ENCODE measurements around the gene CYP17A1.
"Not testable (repeated sequence)": the region's sequence is repeated elsewhere in the genome, so short reads cannot be mapped to it uniquely, and the experiment has no call there.

Gene CYP17A1
- 0 reads per million in 2 experiments for total RNA-seq

- no peak for DNase-seq (ENCODE audit: low read depth)
Measured at GRCh38 chr10:102837230-102837721, at the start of gene CYP17A1. TSS of gene CYP17A1 (minus strand) at chr10:102837413. CDS start at chr10:102837361, 52 bp downstream.

GRCh38 chr10:102880256-102880655, 43.0 kb upstream of the CYP17A1 start:
- DNase-seq (ENCODE audit: low read depth): no peak

GRCh38 chr10:102878629-102879028, 41.4 kb upstream of the CYP17A1 start:
- DNase-seq (ENCODE audit: low read depth): no peak

GRCh38 chr10:102876747-102877153, 39.5 kb upstream of the CYP17A1 start:
- no peak for DNase-seq (ENCODE audit: low read depth)

GRCh38 chr10:102872163-102872562, 35.0 kb upstream of the CYP17A1 start:
- no peak for DNase-seq (ENCODE audit: low read depth)

- no peak for DNase-seq (ENCODE audit: low read depth)
Measured at GRCh38 chr10:102870221-102870620, 33.0 kb upstream of the CYP17A1 start.

- DNase-seq (ENCODE audit: low read depth): no peak
Measured at GRCh38 chr10:102869258-102870198, 32.3 kb upstream of the CYP17A1 start, which contains the start of gene AS3MT. TSS of gene AS3MT (plus strand) at chr10:102869470. CDS start at chr10:102869593, 123 bp downstream.

- DNase-seq (ENCODE audit: low read depth): no peak
Measured at GRCh38 chr10:102868911-102869257, 31.7 kb upstream of the CYP17A1 start.

- DNase-seq (ENCODE audit: low read depth): no peak
Measured at GRCh38 chr10:102865620-102866019, 28.4 kb upstream of the CYP17A1 start.

GRCh38 chr10:102863660-102864059, 26.4 kb upstream of the CYP17A1 start:
- DNase-seq (ENCODE audit: low read depth): no peak

- DNase-seq (ENCODE audit: low read depth): no peak
Measured at GRCh38 chr10:102859911-102860310, 22.7 kb upstream of the CYP17A1 start.

GRCh38 chr10:102856758-102857424, 19.7 kb upstream of the CYP17A1 start:
- DNase-seq (ENCODE audit: low read depth): no peak

GRCh38 chr10:102855731-102856436, 18.7 kb upstream of the CYP17A1 start:
- not testable (repeated sequence) for DNase-seq (ENCODE audit: low read depth)

GRCh38 chr10:102853237-102853636, 16.0 kb upstream of the CYP17A1 start:
- DNase-seq (ENCODE audit: low read depth): not testable (repeated sequence)

- DNase-seq (ENCODE audit: low read depth): no peak
Measured at GRCh38 chr10:102850025-102850518, 12.9 kb upstream of the CYP17A1 start.

GRCh38 chr10:102845352-102845902, 8.2 kb upstream of the CYP17A1 start:
- DNase-seq (ENCODE audit: low read depth): no peak

- not testable (repeated sequence) for DNase-seq (ENCODE audit: low read depth)
Measured at GRCh38 chr10:102844190-102844776, 7.1 kb upstream of the CYP17A1 start.

GRCh38 chr10:102843139-102843538, 5.9 kb upstream of the CYP17A1 start:
- DNase-seq (ENCODE audit: low read depth): not testable (repeated sequence)

- no peak for DNase-seq (ENCODE audit: low read depth)
Measured at GRCh38 chr10:102841827-102842345, 4.7 kb upstream of the CYP17A1 start.

GRCh38 chr10:102838276-102838927, 1.2 kb upstream of the CYP17A1 start:
- DNase-seq (ENCODE audit: low read depth): not testable (repeated sequence)

Measured in T follicular helper cell (primary cell).